Measurements from ENCODE around the gene UBE3D. TPM values are rescaled to one million over a fixed set of nuclear protein-coding genes. Genes with fewer than 3 reads are reported as not detected.

The UBE3D gene
- total RNA-seq, 4 donors from 2014 or later: 5.3 to 12.4 (median 8.4) TPM

DNA sequence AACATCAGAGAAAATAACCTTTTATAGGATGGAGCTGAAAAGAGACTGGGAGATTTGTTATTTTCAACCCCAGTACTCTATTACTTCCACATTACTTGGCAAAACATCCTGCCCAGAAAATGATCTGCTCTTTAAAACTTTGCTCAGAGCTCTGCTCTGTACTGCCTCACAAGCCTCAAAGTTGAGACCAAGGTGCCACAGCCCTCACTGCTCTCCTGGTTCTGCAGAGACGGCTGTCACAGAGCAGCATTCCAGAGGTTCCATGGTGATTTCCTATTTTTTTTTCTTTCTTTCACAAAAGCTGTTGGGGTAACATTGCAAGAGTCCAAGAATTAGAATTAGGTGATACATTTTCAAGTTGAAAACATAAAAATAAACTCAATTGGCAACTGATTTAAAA lies 155.2 kb downstream of the UBE3D start:
- TF ChIP-seq, protein P1, sequence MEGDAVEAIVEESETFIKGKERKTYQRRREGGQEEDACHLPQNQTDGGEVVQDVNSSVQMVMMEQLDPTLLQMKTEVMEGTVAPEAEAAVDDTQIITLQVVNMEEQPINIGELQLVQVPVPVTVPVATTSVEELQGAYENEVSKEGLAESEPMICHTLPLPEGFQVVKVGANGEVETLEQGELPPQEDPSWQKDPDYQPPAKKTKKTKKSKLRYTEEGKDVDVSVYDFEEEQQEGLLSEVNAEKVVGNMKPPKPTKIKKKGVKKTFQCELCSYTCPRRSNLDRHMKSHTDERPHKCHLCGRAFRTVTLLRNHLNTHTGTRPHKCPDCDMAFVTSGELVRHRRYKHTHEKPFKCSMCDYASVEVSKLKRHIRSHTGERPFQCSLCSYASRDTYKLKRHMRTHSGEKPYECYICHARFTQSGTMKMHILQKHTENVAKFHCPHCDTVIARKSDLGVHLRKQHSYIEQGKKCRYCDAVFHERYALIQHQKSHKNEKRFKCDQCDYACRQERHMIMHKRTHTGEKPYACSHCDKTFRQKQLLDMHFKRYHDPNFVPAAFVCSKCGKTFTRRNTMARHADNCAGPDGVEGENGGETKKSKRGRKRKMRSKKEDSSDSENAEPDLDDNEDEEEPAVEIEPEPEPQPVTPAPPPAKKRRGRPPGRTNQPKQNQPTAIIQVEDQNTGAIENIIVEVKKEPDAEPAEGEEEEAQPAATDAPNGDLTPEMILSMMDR (IDR thresholded peaks at IDR 0.05): no peak
- TF ChIP-seq POLR2A (IDR thresholded peaks at IDR 0.05): no peak
- WGBS, 2 donors: 75 to 77% methylated on average over 1 of the region's 1 CpG
- H3K9me3 ChIP-seq: no peaks in the 10 kb centered on the region
- no peak overlapping the region for H3K4me3 ChIP-seq
- no peak overlapping the region for H3K27ac ChIP-seq
- H3K27me3 ChIP-seq: no peaks in the 10 kb centered on the region
- intact Hi-C loops (cut with DNase I): no loop called here
- no peaks in the 10 kb centered on the region for H3K36me3 ChIP-seq
- H3K4me1 ChIP-seq: peaks cover 0 to 17% (median 4%) of the 10 kb centered on the region in 3 donors
- no peak for DNase-seq

DNA sequence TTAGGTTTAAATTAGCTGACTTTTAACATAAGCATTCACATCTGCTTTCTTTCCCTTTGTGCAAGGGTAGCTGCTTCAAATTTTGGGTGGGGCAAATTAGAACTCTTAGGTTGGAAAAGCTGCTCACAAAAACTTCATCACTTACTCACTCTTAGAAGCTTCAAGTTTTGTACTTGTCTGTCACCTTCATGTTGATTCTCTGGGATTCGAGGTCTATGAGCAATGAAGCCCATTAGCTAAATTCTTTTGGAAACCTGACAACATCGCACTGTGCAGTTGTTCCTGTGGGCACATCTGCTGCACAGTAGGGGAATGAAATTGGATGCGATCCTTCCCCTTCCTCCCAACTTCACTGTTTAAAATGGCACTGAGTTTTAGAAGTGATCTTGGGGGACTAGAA lies 156.1 kb downstream of the UBE3D start:
- DNase-seq: no peak
- H3K27ac ChIP-seq: no peak overlapping the region
- H3K27me3 ChIP-seq: no peaks in the 10 kb centered on the region
- intact Hi-C loops (cut with DNase I): no loop called here
- H3K4me1 ChIP-seq: peaks cover 0 to 11% (median 4%) of the 10 kb centered on the region in 3 donors
- 74 to 77% methylated on average over 3 of the region's 3 CpGs for WGBS, 2 donors
- H3K9me3 ChIP-seq: no peaks in the 10 kb centered on the region
- no peak for TF ChIP-seq POLR2A (IDR thresholded peaks at IDR 0.05)
- TF ChIP-seq, protein P1 (IDR thresholded peaks at IDR 0.05): no peak
- no peak overlapping the region for H3K4me3 ChIP-seq
- no peaks in the 10 kb centered on the region for H3K36me3 ChIP-seq

DNA sequence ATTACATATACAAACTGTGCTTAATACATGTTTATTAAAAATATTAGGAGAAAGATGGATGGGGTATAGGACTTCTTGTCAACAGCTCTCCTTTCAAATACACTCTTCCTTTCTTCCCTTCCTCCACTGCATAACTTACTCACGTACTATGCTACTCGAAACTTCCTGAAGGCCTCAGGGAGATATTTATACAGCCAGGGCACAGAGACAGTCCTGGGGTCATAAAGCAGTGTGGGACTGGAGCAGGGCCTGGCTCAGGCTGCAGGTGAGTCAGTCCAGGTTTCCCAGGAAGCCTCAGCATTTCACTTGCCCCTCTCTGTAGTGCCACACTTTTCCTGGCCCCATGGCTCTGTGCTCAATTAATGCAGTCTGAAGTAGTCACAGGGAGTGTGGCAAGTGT lies 157.0 kb downstream of the UBE3D start:
- TF ChIP-seq, protein P1 (IDR thresholded peaks at IDR 0.05): no peak
- no peak for TF ChIP-seq POLR2A (IDR thresholded peaks at IDR 0.05)
- H3K27ac ChIP-seq: no peak overlapping the region
- H3K4me1 ChIP-seq: peaks cover 0 to 11% (median 4%) of the 10 kb centered on the region in 3 donors
- no peak overlapping the region for H3K4me3 ChIP-seq
- H3K9me3 ChIP-seq: no peaks in the 10 kb centered on the region
- WGBS, 2 donors: 31 to 59% methylated on average over 2 of the region's 2 CpGs
- H3K36me3 ChIP-seq: no peaks in the 10 kb centered on the region
- DNase-seq: no peak
- H3K27me3 ChIP-seq: no peaks in the 10 kb centered on the region
- intact Hi-C loops (cut with DNase I): no loop called here

DNA sequence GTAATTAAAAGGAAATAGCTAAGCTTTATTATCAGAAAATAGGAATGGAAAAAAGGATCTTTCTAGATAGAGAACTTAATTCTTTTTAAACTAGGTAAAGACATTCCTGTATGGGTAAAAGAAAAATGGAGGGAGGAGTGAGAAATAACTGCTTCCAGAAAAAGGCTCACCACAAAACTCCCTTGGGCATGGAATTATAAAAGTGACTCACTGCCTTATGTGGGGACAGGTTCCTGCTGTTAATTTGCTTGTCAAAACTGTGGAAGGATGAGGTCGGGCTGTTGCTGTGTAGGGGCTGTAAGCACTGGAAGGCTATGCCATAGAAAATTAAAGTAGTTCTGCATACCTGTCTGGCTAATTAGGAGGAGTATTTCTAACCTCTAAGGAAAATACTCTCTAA lies 158.7 kb downstream of the UBE3D start:
- peaks cover 0 to 11% (median 4%) of the 10 kb centered on the region in 3 donors for H3K4me1 ChIP-seq
- no peaks in the 10 kb centered on the region for H3K27me3 ChIP-seq
- intact Hi-C loops (cut with DNase I): no loop called here
- no peaks in the 10 kb centered on the region for H3K9me3 ChIP-seq
- 9 to 18% methylated on average over 1 of the region's 1 CpG for WGBS, 2 donors
- TF ChIP-seq, protein P1 (IDR thresholded peaks at IDR 0.05): no peak
- TF ChIP-seq POLR2A (IDR thresholded peaks at IDR 0.05): no peak
- H3K4me3 ChIP-seq: no peak overlapping the region
- no peak overlapping the region for H3K27ac ChIP-seq
- no peak for DNase-seq
- H3K36me3 ChIP-seq: no peaks in the 10 kb centered on the region

DNA sequence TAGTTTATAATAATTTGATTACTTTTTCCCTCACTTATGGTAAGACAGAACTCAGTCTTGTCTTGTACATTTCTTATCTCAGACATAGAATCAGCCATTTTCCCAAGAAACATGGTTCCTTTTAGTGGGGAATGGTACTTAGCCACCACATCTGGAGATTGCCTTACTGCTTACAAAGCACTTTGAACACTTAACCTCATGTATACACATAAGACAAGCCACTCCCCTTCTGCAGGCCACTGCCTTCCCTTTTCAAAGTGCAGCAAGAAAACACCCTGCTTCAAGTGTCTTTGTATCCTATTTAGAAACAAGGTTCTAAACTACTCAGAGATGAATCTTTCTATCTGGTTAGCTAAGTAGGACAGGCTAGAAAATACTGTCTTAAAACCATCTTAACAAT lies 159.2 kb downstream of the UBE3D start:
- H3K36me3 ChIP-seq: no peaks in the 10 kb centered on the region
- no peak for TF ChIP-seq POLR2A (IDR thresholded peaks at IDR 0.05)
- TF ChIP-seq, protein P1 (IDR thresholded peaks at IDR 0.05): no peak
- intact Hi-C loops (cut with DNase I): no loop called here
- no peak overlapping the region for H3K4me3 ChIP-seq
- H3K27ac ChIP-seq: no peak overlapping the region
- no peaks in the 10 kb centered on the region for H3K9me3 ChIP-seq
- DNase-seq: no peak
- peaks cover 0 to 11% (median 4%) of the 10 kb centered on the region in 3 donors for H3K4me1 ChIP-seq
- no peaks in the 10 kb centered on the region for H3K27me3 ChIP-seq
